ENCODE measurements around the gene MSX1. TPM values are rescaled to one million over a fixed set of nuclear protein-coding genes. Genes with fewer than 3 reads are reported as not detected.

The MSX1 gene
- total RNA-seq, 1 donor from 2014 or later: 0.26 TPM

DNA sequence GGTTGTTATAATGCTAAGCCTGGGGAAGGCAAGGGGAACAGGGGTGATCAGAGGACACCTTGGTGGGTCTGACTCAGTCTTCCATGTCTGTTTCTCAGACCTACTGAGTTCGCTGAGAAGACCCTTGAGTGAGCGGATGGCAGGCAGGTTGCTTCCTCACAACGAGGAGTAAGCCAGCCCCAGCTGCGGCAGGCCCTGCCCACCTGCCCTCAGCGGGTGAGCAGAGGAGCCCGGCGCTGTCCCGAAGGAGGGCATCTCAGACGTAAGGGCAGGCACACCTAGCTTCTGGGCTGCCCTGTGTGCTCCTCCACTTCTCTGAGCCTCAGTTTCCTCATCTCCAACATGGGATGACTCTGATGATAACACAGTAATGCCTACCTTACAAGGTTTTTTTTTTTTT is 30.3 kb downstream of the MSX1 start:
- H3K4me3 ChIP-seq (ENCODE audit: low read depth, low read length): no peak overlapping the region
- H3K36me3 ChIP-seq (ENCODE audit: control insufficient read depth, insufficient read depth, low read length): no peaks in the 10 kb centered on the region
- no peak for FAIRE-seq
- no peak for DNase-seq (ENCODE audit: low read depth)
- no peaks in the 10 kb centered on the region for H3K27me3 ChIP-seq (ENCODE audit: control insufficient read depth, insufficient read depth, low read length)
- TF ChIP-seq, protein P1, sequence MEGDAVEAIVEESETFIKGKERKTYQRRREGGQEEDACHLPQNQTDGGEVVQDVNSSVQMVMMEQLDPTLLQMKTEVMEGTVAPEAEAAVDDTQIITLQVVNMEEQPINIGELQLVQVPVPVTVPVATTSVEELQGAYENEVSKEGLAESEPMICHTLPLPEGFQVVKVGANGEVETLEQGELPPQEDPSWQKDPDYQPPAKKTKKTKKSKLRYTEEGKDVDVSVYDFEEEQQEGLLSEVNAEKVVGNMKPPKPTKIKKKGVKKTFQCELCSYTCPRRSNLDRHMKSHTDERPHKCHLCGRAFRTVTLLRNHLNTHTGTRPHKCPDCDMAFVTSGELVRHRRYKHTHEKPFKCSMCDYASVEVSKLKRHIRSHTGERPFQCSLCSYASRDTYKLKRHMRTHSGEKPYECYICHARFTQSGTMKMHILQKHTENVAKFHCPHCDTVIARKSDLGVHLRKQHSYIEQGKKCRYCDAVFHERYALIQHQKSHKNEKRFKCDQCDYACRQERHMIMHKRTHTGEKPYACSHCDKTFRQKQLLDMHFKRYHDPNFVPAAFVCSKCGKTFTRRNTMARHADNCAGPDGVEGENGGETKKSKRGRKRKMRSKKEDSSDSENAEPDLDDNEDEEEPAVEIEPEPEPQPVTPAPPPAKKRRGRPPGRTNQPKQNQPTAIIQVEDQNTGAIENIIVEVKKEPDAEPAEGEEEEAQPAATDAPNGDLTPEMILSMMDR (IDR thresholded peaks at IDR 0.05; ENCODE audit: insufficient read depth, low read length, severe bottlenecking): no peak

DNA sequence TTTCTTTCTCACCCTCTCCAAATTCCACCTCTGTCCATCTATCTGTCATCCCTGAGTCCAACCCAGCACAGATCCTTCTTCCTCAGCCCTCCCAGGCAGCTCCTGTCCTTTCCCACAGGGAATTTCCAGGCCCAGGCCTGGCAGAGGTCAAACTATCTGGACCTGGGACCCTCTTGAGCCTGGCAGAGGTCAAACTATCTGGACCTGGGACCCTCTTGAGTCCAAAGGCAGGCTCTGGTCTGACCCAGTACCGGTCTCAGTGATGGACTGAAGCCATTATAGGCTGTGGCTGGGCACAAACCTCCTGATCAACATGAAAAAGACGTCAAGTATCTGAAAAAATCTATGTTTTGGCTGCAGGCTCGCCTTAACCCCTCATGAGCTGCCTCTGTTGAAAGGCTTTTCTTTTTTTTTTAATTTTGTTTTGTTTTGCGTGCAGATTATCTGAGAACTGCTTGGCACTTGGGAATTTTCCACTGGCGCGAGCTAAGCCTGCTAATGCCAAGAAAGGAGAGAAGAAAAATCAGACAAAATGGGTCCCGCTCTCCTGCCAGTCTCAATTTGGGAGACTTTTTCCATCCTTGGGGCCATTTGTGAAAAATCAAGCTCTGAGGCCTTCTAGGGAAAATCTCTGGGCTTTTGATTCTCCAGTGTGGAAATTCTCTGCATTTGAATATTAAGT is 31.2 kb downstream of the MSX1 start:
- H3K4me3 ChIP-seq (ENCODE audit: low read depth, low read length): no peak overlapping the region
- H3K36me3 ChIP-seq (ENCODE audit: control insufficient read depth, insufficient read depth, low read length): no peaks in the 10 kb centered on the region
- no peaks in the 10 kb centered on the region for H3K27me3 ChIP-seq (ENCODE audit: control insufficient read depth, insufficient read depth, low read length)
- TF ChIP-seq, protein P1 (IDR thresholded peaks at IDR 0.05; ENCODE audit: insufficient read depth, low read length, severe bottlenecking): no peak
- DNase-seq (ENCODE audit: low read depth) (no peak), FAIRE-seq (no peak)

DNA sequence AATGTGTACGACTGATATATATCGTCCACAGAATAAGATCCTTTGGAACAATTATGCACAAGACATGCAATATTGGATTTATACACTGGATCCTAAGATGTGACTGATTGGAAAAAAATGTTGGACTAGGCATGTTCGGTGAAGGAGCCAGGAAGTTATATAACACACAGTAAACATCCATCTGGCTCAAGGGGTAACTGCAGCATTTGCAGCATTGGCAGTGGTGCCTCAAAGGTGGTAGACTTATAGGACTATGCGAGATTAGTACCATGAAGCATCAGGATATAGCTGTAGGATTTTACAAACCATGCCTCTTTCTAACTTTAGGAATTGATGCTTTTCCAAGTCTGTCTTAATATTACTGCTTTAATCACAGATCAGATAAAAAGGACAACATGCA is 34.3 kb downstream of the MSX1 start:
- TF ChIP-seq, protein P1 (IDR thresholded peaks at IDR 0.05; ENCODE audit: insufficient read depth, low read length, severe bottlenecking): no peak
- H3K27me3 ChIP-seq (ENCODE audit: control insufficient read depth, insufficient read depth, low read length): no peaks in the 10 kb centered on the region
- FAIRE-seq: no peak
- DNase-seq (ENCODE audit: low read depth): no peak
- H3K36me3 ChIP-seq (ENCODE audit: control insufficient read depth, insufficient read depth, low read length): no peaks in the 10 kb centered on the region
- no peak overlapping the region for H3K4me3 ChIP-seq (ENCODE audit: low read depth, low read length)

DNA sequence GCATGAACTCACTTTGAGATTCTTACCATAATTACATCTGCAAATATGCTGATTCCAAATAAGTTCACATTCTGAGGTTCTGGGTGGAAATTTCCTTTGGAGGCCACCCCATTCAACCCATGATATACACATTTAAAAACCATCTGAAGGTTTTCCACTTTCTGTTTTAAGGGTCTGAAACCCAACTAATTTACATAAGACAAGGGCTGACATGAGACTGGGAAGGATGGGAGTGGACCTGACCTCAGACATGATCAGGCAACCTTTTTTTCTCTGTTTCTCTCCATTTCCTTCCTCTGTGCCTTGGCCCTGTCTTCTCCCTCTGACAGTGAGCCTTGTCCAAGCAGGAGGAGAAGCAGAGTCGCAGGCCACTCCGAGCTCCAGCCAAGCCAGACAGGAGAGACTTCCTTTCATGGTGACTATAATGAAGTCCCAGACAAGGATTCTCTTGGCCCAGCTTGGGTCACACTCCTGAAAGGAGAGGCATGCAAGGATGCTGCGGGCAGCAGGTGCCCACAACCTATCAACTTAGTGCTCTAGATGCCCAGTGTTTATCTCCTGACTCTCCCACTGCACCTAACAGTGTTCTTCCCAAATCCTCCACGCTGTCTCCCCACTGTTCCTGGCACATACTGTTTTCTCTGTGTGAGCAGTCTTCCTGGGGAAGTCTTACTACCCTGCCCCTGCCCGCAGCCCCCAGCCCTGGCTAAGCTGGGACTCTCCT is 39.9 kb downstream of the MSX1 start:
- TF ChIP-seq, protein P1 (IDR thresholded peaks at IDR 0.05; ENCODE audit: insufficient read depth, low read length, severe bottlenecking): no peak
- no peak for FAIRE-seq
- no peaks in the 10 kb centered on the region for H3K36me3 ChIP-seq (ENCODE audit: control insufficient read depth, insufficient read depth, low read length)
- no peak overlapping the region for H3K4me3 ChIP-seq (ENCODE audit: low read depth, low read length)
- H3K27me3 ChIP-seq (ENCODE audit: control insufficient read depth, insufficient read depth, low read length): no peaks in the 10 kb centered on the region
- DNase-seq (ENCODE audit: low read depth): no peak

DNA sequence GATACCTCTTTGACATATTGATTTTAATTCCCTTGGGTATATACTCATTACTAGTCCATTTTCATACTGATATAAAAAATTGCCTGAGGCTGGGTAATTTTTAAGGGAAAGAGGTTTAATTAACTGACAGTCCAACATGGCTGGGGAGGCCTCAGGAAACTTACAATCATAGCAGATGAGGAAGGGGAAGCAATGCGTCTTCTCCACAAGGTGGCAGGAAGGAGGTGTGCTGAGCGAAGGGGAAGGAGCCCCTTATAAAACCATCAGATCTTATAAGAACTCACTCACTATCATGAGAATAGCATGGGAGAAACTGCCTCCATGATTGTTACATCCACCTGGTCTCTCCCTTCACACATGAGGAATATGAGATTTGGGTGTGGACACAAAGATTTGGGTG is 42.4 kb downstream of the MSX1 start:
- Histone ChIP-seq H3K4me3 (ENCODE audit: low read depth, low read length) (no peak overlapping the region), H3K36me3 (ENCODE audit: control insufficient read depth, insufficient read depth, low read length) (no peaks in the 10 kb centered on the region), H3K27me3 (ENCODE audit: control insufficient read depth, insufficient read depth, low read length) (no peaks in the 10 kb centered on the region)
- DNase-seq (ENCODE audit: low read depth): no peak
- TF ChIP-seq, protein P1 (IDR thresholded peaks at IDR 0.05; ENCODE audit: insufficient read depth, low read length, severe bottlenecking): no peak
- no peak for FAIRE-seq
